ENCODE results near the gene MIA3.

DNA sequence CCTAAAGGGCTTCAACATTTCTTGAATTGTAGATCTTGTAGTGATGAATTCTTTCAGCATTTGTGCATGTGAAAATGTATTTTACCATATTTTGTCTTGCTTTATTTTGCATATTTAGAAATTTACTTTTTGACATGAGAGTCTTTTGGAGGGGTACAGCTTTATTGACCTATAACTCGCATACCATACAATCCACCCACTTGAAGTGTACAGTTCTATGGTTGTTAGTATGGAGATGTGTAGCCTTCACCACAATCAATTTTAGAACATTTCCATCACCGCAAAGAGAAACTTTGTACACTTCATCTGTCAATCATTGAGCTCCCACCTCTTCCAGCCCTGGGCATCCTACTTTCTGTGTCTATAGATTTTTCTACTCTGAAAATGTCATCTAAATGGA is 7.2 kb upstream of the MIA3 start:
- TF ChIP-seq, protein P1, sequence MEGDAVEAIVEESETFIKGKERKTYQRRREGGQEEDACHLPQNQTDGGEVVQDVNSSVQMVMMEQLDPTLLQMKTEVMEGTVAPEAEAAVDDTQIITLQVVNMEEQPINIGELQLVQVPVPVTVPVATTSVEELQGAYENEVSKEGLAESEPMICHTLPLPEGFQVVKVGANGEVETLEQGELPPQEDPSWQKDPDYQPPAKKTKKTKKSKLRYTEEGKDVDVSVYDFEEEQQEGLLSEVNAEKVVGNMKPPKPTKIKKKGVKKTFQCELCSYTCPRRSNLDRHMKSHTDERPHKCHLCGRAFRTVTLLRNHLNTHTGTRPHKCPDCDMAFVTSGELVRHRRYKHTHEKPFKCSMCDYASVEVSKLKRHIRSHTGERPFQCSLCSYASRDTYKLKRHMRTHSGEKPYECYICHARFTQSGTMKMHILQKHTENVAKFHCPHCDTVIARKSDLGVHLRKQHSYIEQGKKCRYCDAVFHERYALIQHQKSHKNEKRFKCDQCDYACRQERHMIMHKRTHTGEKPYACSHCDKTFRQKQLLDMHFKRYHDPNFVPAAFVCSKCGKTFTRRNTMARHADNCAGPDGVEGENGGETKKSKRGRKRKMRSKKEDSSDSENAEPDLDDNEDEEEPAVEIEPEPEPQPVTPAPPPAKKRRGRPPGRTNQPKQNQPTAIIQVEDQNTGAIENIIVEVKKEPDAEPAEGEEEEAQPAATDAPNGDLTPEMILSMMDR (conservative IDR thresholded peaks at IDR 0.05 in 1 of 2, IDR thresholded peaks at IDR 0.05 in 1 of 2; ENCODE audit: low read depth in 1 of 2, low read length in 2 of 2) = no peak
- no peak for TF ChIP-seq EZH2 (IDR thresholded peaks at IDR 0.05; ENCODE audit: low read length, missing control alignments)

Measured in fibroblast of lung (primary cell).